Inflammatory macrophage treated with lipopolysaccharide for 1 hour (primary cell): ENCODE measurements around the gene SGSH.
"Not testable (repeated sequence)": the region's sequence is repeated elsewhere in the genome, so short reads cannot be mapped to it uniquely, and the experiment has no call there.

Experiments
- DNase-seq, 2 donors: peaks; one replicate each; pipeline ENCODE4 v3.0.0-alpha.2; 2020 to 2022

SGSH gene

GRCh38 chr17:80253631-80254395 lies 33.7 kb upstream of the SGSH start:
- DNase-seq: no peak

- DNase-seq: no peak
Measured at GRCh38 chr17:80252871-80253270, 32.7 kb upstream of the SGSH start.

- no peak for DNase-seq
Measured at GRCh38 chr17:80251966-80252365, 31.8 kb upstream of the SGSH start.

GRCh38 chr17:80248894-80249710 lies 29.0 kb upstream of the SGSH start:
- DNase-seq: no peak

GRCh38 chr17:80248001-80248893 lies 28.1 kb upstream of the SGSH start:
- no peak for DNase-seq

GRCh38 chr17:80247561-80247960 lies 27.4 kb upstream of the SGSH start:
- no peak for DNase-seq

GRCh38 chr17:80246726-80247125 lies 26.6 kb upstream of the SGSH start:
- no peak for DNase-seq

- no peak for DNase-seq
Measured at GRCh38 chr17:80246266-80246681, 26.1 kb upstream of the SGSH start.

- no peak for DNase-seq
Measured at GRCh38 chr17:80245566-80246265, 25.6 kb upstream of the SGSH start.

DNA sequence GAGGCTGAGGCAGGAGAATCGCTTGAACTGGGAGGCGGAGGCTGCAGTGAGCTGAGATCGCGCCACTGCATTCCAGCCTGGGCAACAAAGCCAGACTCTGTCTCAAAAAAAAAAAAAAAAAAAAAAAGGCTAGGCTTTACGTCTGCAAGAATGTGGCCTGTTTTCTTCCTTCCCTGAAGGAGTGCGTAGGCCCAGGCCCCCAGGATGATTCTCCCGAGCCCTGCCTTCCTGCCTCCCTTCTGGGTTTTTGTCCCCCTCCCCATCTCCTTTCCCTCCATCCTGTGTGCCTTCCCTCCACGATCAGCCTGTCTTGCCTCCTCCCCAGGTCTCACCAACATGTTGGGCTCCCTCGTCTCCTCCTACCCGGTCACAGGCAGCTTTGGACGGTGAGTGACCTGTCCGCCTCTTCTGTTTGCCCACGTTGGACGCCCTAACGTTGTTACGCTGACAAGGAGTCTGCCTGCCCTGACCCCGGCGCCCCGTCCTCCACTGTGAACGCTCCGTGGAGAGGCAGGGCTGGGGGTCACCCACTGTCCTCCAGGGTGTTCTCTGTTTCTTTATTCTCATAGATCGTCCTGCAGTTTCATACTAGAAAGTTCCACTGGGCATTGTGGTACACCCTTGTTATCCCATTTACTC lies 24.9 kb upstream of the SGSH start:
- no peak for DNase-seq

GRCh38 chr17:80244448-80244847 lies 24.3 kb upstream of the SGSH start:
- DNase-seq: not testable (repeated sequence)

- no peak for DNase-seq
Measured at GRCh38 chr17:80243526-80244433, 23.6 kb upstream of the SGSH start.

- no peak for DNase-seq
Measured at GRCh38 chr17:80242505-80242904, 22.4 kb upstream of the SGSH start.

DNA sequence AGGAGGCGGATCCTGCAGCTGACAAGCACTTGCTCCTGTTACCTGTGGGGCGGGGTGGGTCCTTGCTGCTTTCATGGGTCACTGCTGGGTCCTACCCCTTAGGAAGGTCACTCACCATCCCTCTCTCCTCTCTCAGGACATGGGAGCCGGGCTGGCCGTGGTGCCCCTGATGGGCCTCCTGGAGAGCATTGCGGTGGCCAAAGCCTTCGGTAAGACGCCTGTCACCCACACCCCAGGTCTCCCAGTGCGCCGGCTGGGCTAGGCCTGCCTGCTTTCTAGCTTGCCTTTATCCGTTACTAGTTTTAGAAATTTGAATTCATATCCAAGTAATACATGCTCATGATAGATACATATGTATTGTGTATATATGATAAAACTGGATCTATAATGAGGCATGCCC lies 17.3 kb upstream of the SGSH start:
- DNase-seq: no peak

DNA sequence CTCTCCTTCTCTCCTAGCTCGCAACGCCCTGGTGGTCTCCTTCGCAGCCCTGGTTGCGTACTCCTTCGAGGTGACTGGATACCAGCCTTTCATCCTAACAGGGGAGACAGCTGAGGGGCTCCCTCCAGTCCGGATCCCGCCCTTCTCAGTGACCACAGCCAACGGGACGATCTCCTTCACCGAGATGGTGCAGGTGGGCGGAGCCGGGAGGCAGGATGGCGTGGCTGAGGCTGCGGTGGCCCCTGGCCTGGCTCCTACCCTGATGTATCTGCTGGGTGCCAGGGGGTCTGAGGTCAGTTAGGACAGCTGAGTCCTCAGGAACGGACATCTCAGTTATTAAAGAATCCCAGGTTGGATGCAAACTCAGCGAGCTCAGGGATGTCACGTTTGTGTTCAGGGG lies 16.8 kb upstream of the SGSH start:
- DNase-seq: no peak

DNA sequence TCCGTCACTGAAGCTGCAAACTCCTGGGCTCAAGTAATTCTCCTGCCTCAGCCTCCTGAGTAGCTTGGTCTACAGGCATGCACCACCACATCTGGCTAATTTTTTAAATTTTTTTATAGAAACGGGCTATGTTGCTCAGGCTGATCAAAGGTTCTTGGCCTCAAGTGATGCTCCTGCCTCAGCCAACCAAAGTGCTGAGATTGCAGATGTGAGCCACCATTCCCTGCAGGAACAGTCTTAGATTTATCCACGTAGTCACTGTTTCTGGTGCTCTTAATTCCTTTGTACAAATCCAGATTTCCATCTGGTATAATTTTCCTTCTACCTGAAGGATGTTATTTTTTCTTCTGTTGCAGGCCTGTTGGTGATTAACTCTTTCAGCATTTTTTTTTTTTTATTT lies 13.1 kb upstream of the SGSH start:
- DNase-seq: no peak

DNA sequence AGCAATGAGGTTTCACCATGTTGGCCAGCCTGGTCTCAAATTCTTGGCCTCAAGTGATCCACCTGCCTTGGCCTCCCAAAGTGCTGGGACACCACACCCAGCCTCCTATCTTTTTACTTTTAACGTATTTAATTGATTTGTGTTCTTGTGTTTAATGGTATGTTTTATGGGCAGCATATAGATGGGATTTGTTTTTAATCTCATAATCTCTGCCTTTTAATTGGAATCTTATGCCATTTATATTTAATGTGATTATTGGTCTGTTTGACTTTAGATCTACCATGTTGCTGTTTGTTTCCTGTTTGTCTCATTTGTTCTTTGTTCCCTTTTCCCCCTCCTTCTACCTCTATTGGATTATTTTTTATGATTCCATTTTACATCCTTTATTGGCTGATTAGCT lies 12.3 kb upstream of the SGSH start:
- DNase-seq: no peak

DNA sequence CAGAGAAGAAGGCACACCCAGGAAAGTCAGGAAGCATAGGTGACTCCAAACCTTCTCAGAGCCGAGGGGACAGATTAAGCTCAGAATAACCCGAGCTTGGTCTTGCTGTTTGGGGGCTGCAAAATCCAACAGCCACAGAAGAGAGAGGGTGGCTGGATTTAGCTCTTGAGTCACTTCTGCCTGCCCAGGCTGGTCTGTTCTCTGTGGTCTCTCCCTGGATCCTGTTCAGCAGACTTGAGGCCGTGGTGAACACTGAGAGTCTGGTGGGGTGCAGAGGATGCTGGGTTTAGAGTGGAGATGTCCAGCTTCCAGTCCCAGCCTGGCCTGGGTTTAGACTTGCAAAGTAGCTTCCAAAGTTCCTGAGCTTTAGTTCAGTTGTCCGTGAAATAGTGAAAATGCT lies 8.9 kb upstream of the SGSH start:
- DNase-seq: no peak

DNA sequence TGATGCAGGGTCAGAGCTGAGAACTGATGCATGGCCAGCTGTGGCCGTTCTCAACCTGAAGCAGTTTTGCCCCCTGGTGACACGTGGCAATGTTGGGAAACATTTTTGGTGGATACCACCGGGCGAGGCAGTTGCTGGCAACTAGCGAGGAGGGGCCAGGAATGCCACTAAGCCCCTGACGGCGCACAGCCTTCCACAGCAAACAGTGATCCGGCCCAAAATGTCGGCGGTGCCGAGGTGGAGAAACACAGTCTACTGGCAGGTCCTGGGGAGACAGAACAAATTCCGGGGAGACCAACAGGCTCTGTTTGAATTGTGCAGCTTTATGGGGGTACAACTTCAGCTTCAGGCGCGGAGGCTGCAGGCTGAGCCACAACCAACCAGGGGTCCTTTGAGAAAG lies 8.3 kb upstream of the SGSH start:
- DNase-seq: no peak

DNA sequence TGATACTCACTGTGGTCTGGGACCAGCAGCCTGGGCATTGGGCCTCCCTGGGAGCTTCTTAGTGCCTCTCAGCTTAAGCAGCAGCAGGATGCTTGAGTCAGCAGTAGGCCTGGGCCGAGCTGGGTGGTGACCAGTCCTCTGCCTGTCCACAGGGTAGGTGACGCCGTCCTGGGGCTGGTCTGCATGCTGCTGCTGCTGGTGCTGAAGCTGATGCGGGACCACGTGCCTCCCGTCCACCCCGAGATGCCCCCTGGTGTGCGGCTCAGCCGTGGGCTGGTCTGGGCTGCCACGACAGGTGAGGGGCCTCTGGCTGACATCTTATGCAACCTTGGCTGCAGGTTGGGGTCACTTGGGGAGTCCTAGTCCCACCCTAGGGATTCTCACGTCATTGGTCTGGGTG lies 7.5 kb upstream of the SGSH start:
- no peak for DNase-seq

DNA sequence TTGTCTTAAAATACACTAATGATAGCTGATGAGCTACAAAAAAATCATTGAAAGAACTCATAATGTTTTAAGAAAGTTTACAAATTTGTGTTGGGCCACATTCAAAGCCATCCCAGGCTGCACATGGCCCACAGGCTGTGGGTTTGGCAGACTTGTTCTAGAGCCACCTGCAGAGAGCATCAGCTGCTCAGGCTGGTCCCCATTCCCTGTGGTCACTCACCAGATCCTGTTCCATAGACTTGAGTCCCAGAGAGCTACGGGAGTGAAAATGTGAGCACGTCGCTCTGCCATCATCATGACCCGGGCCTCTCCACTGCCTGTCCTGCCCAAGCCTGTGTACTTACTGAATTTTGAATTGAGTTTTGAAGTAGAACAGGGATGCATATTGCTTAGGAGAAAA lies 7.0 kb upstream of the SGSH start:
- DNase-seq: no peak
